Right lobe of liver (tissue), 4 donors: ENCODE measurements around the gene YPEL5.

Source experiments
- CTCF ChIP-seq, 4 donors: fragments of 200-600 bp in 3 of 4; fragments of 450-650 bp in 1 of 4; IDR thresholded peaks; one replicate each; pipeline versions ENCODE4 v1.5.1 to v1.8.0; 2016 to 2022; ENCODE audit warnings: antibody characterized with exemption in 4 of 4, mild to moderate bottlenecking in 2 of 4
- POLR2A ChIP-seq: fragments of 450-650 bp; IDR thresholded peaks from one replicate; pipeline ENCODE4 v1.6.1; 2017; ENCODE audit warnings: antibody characterized with exemption, mild to moderate bottlenecking
- donor health status: DM: no; HTN: no; CAD: no.
- donor health status: DM: no; HTN: no; CAD: no.
- donor health status: DM: no; HTN: yes; CAD: no.

DNA sequence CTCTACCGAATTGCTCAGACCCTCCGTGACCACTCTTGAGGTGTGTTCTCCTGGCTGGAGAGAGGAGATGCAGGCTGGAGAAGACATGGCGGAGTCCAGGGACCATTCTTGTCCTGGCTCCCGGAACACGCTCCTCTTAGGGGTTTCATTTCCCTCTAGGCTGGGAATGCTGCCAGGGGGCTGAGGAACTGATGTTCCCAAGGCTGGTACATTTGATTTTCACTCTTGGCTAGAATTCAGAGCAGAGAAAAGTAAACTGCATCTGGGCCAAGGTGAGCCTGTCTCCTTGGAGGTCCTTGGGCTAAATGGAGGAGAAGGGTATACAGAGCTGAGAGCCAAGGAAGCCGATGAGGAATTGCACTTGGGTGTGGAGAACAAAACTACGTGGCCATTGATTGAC is 56.3 kb downstream of the YPEL5 start:
- TF ChIP-seq CTCF (IDR thresholded peaks at IDR 0.05) (no peak), POLR2A (no peak)
